ENCODE measurements around the gene S1PR4. TPM values are rescaled to one million over a fixed set of nuclear protein-coding genes. Genes with fewer than 3 reads are reported as not detected.

Gene S1PR4
- total and polyA plus RNA-seq, 2 experiments from 2014 or later, result 0.24 TPM; not detected in 1

DNA sequence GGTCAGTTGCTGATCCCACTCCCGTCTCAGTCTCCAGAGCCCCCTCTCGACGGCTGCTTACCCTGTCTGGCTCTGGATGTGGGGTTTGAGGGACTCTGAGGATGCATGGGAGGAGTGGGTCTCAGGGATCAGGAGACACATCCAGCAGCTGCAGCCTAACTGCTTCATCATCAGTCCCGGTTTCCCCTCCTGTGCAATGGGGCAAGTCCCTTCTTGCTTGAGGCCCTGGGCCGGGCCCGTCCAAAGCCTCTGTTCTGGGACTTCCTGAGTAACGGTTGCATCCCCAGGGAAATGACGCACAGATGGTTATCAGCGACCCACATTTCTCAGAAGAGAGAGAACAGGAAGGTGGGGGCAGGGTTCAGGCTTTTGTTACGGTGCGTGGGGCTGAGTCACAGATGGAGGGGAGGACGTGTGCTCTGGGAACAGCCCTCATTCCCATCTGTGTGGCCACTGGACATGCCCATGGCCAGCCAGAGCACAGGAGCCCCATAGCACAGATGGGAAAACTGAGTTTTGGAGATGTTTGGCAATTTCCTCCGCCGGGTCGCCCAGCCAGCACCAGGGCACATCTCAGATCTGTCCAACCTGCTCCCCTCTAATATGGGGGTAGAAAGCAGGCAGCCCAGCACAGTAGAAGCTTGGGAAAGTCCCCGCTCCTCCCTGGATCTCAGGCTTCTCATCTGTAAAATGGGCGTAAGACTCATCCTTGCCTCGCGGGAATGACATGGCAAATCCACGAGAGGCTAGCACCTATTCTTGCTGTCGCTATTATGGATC, 23.4 kb upstream of the S1PR4 start:
- H3K36me3 Mint-ChIP-seq (ENCODE audit: low read depth), result no peaks in the 10 kb centered on the region
- Histone ChIP-seq H3K4me3 (no peak overlapping the region), H3K27ac (ENCODE audit: low read depth) (no peak overlapping the region), H3K4me2 (no peak overlapping the region), H3K36me3 (ENCODE audit: insufficient read depth) (no peaks in the 10 kb centered on the region), H4K20me1 (replicated peaks; ENCODE audit: insufficient read depth) (no peaks in the 10 kb centered on the region), H3K9me2 (ENCODE audit: insufficient read depth) (peaks cover 8% of the 10 kb centered on the region; the same call in 1 of the 2 replicates), H3K27me3 (ENCODE audit: insufficient read depth) (no peaks in the 10 kb centered on the region), H3F3A (replicated peaks; ENCODE audit: low read depth) (no peaks in the 10 kb centered on the region), H3K4me1 (ENCODE audit: insufficient read depth) (no peaks in the 10 kb centered on the region), H2AFZ (no peak overlapping the region), H3K79me2 (replicated peaks; ENCODE audit: insufficient read depth) (no peaks in the 10 kb centered on the region)
- ATAC-seq (no peak), DNase-seq (ENCODE audit: low spot score) (no peak)
- H3K9me3 Mint-ChIP-seq, result peaks cover 7% of the 10 kb centered on the region; the same call in 2 of the 3 replicates
- H3K27ac Mint-ChIP-seq, result no peak overlapping the region
- no peak overlapping the region for H3K4me3 Mint-ChIP-seq
- H3K4me1 Mint-ChIP-seq, result 0 out of 3 replicates have a peak, but pooled peaks cover 3% of the 10 kb centered on the region
- peaks cover 9% of the 10 kb centered on the region for H3K27me3 Mint-ChIP-seq (ENCODE audit: insufficient read depth, low read depth, poor library complexity)
- TF ChIP-seq, protein P1, sequence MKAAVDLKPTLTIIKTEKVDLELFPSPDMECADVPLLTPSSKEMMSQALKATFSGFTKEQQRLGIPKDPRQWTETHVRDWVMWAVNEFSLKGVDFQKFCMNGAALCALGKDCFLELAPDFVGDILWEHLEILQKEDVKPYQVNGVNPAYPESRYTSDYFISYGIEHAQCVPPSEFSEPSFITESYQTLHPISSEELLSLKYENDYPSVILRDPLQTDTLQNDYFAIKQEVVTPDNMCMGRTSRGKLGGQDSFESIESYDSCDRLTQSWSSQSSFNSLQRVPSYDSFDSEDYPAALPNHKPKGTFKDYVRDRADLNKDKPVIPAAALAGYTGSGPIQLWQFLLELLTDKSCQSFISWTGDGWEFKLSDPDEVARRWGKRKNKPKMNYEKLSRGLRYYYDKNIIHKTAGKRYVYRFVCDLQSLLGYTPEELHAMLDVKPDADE (IDR thresholded peaks at IDR 0.05), result no peak
- TF ChIP-seq, protein P2, sequence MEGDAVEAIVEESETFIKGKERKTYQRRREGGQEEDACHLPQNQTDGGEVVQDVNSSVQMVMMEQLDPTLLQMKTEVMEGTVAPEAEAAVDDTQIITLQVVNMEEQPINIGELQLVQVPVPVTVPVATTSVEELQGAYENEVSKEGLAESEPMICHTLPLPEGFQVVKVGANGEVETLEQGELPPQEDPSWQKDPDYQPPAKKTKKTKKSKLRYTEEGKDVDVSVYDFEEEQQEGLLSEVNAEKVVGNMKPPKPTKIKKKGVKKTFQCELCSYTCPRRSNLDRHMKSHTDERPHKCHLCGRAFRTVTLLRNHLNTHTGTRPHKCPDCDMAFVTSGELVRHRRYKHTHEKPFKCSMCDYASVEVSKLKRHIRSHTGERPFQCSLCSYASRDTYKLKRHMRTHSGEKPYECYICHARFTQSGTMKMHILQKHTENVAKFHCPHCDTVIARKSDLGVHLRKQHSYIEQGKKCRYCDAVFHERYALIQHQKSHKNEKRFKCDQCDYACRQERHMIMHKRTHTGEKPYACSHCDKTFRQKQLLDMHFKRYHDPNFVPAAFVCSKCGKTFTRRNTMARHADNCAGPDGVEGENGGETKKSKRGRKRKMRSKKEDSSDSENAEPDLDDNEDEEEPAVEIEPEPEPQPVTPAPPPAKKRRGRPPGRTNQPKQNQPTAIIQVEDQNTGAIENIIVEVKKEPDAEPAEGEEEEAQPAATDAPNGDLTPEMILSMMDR (conservative IDR thresholded peaks at IDR 0.05; ENCODE audit: low read depth in 2 of 2), result no peak
- TF ChIP-seq JUNB (IDR thresholded peaks at IDR 0.05; ENCODE audit: unreplicated experiment), result no peak

DNA sequence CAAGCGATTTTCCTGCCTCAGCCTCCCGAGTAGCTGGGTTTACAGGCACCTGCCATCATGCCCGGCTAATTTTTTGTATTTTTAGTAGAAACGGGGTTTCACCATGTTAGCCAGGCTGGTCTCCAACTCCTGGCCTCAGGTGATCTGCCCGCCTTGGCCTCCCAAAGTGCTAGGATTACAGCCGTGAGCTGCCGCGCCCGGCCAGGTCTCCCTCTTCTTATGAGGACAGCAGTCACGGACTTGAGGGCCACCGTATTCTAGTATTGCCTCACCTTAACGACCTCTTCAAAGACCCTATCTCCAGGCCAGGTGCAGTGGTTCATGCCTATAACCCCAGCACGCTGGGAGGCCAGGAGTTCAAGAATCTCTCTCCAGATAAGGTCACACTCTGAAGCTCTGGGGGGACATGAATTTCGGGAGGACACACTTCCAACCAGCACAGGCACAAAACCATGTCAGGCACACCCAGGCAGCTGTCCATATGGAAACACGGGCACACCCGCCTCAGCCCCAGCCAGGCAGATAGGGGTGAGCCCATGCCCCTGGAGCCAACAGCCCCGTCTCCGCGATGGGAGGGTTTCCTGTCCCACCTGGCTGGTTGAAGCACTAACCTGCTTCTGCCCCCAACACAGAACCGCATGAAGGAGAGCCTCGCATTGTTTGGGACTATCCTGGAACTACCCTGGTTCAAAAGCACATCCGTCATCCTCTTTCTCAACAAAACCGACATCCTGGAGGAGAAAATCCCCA, 21.3 kb upstream of the S1PR4 start:
- Histone ChIP-seq H3K4me2 (no peak overlapping the region), H3K27ac (ENCODE audit: low read depth) (no peak overlapping the region), H3K36me3 (ENCODE audit: insufficient read depth) (no peaks in the 10 kb centered on the region), H3K4me3 (no peak overlapping the region), H3K79me2 (replicated peaks; ENCODE audit: insufficient read depth) (no peaks in the 10 kb centered on the region), H3K9me2 (ENCODE audit: insufficient read depth) (peaks cover 15% of the 10 kb centered on the region; the same call in 1 of the 2 replicates), H4K20me1 (replicated peaks; ENCODE audit: insufficient read depth) (no peaks in the 10 kb centered on the region), H3F3A (replicated peaks; ENCODE audit: low read depth) (no peaks in the 10 kb centered on the region), H2AFZ (no peak overlapping the region), H3K4me1 (ENCODE audit: insufficient read depth) (no peaks in the 10 kb centered on the region), H3K27me3 (ENCODE audit: insufficient read depth) (no peaks in the 10 kb centered on the region)
- no peak overlapping the region; the same call in 2 of the 3 replicates for H3K4me3 Mint-ChIP-seq
- H3K36me3 Mint-ChIP-seq (ENCODE audit: low read depth), result no peaks in the 10 kb centered on the region
- TF ChIP-seq, protein P1 (IDR thresholded peaks at IDR 0.05), result no peak
- TF ChIP-seq STAT1 (IDR thresholded peaks at IDR 0.05; ENCODE audit: unreplicated experiment), result no peak
- no peak for TF ChIP-seq CREB1 (CRISPR knock-in tag; IDR thresholded peaks at IDR 0.05; ENCODE audit: low read depth)
- TF ChIP-seq ZNF462 (CRISPR knock-in tag; IDR thresholded peaks at IDR 0.05), result no peak
- ATAC-seq (no peak), DNase-seq (ENCODE audit: low spot score) (no peak)
- peaks cover 9% of the 10 kb centered on the region; the same call in 2 of the 3 replicates for H3K9me3 Mint-ChIP-seq
- peaks cover 9% of the 10 kb centered on the region for H3K27me3 Mint-ChIP-seq (ENCODE audit: insufficient read depth, low read depth, poor library complexity)
- no peak overlapping the region for H3K27ac Mint-ChIP-seq
- 0 out of 3 replicates have a peak, but pooled peaks cover 3% of the 10 kb centered on the region for H3K4me1 Mint-ChIP-seq

All from GM23338 (cell line).